Renal cortical epithelial cell (primary cell): Measurements from ENCODE around the gene PXYLP1. TPM values are rescaled to one million over a fixed set of nuclear protein-coding genes. Genes with fewer than 3 reads are reported as not detected.
A peak's percentile ranks its signal among the peaks of the same experiment; 100 is the strongest.
"Not testable (repeated sequence)": the region's sequence is repeated elsewhere in the genome, so short reads cannot be mapped to it uniquely, and the experiment has no call there.

ENCODE experiments used
- DNase-seq: peaks from one replicate; pipeline ENCODE4 v3.0.0-alpha.2; 2011; ENCODE audit warnings: low read depth
- total RNA-seq: library from RNA; depleted of rRNA; stranded (reverse); fragments of >200 nt; gene quantifications from 2 replicates; pipeline ENCODE4 v1.2.3, GENCODE V29; 2014

Gene PXYLP1
- total RNA-seq, 1 donor from 2014 or later: 20.1 TPM

GRCh38 chr3:141292356-141293058 is 60.9 kb downstream of the PXYLP1 start:
- DNase-seq: no peak

- no peak for DNase-seq
Observed at GRCh38 chr3:141294301-141294700, 62.7 kb downstream of the PXYLP1 start.

- DNase-seq: peak; percentile 52
Observed at GRCh38 chr3:141294848-141295247, 63.2 kb downstream of the PXYLP1 start.

GRCh38 chr3:141300426-141300825 is 68.8 kb downstream of the PXYLP1 start:
- DNase-seq: not testable (repeated sequence)

- DNase-seq: peak; percentile 57
Observed at GRCh38 chr3:141302364-141303141, 70.9 kb downstream of the PXYLP1 start.

- DNase-seq: peak; percentile 79
Observed at GRCh38 chr3:141303481-141304223, 72.0 kb downstream of the PXYLP1 start.

- peak; percentile 78 for DNase-seq
Observed at GRCh38 chr3:141305436-141305835, 73.8 kb downstream of the PXYLP1 start.

- DNase-seq: no peak
Observed at GRCh38 chr3:141306276-141306675, 74.7 kb downstream of the PXYLP1 start.

GRCh38 chr3:141306922-141307321 is 75.3 kb downstream of the PXYLP1 start:
- DNase-seq: no peak

- no peak for DNase-seq
Observed at GRCh38 chr3:141307351-141308059, 75.9 kb downstream of the PXYLP1 start.

- DNase-seq: no peak
Observed at GRCh38 chr3:141308588-141309218, 77.1 kb downstream of the PXYLP1 start.

- DNase-seq: no peak
Observed at GRCh38 chr3:141311170-141311495, 79.5 kb downstream of the PXYLP1 start.

GRCh38 chr3:141311496-141312353 is 80.1 kb downstream of the PXYLP1 start:
- DNase-seq: peak; percentile 95

- DNase-seq: no peak
Observed at GRCh38 chr3:141312354-141313092, 80.9 kb downstream of the PXYLP1 start.

GRCh38 chr3:141313093-141313683 is 81.6 kb downstream of the PXYLP1 start:
- DNase-seq: no peak

- DNase-seq: not testable (repeated sequence)
Observed at GRCh38 chr3:141314415-141314814, 82.8 kb downstream of the PXYLP1 start.

- no peak for DNase-seq
Observed at GRCh38 chr3:141316851-141317250, 85.2 kb downstream of the PXYLP1 start.

- DNase-seq: no peak
Observed at GRCh38 chr3:141320399-141321108, 88.9 kb downstream of the PXYLP1 start.

- DNase-seq: peak; percentile 70
Observed at GRCh38 chr3:141321109-141321497, 89.5 kb downstream of the PXYLP1 start.
